ENCODE measurements around the gene LRR1. TPM values are rescaled to one million over a fixed set of nuclear protein-coding genes. Genes with fewer than 3 reads are reported as not detected.

The LRR1 gene
- total RNA-seq, 2 donors from 2014 or later, result 4.1 to 21.9 TPM

DNA sequence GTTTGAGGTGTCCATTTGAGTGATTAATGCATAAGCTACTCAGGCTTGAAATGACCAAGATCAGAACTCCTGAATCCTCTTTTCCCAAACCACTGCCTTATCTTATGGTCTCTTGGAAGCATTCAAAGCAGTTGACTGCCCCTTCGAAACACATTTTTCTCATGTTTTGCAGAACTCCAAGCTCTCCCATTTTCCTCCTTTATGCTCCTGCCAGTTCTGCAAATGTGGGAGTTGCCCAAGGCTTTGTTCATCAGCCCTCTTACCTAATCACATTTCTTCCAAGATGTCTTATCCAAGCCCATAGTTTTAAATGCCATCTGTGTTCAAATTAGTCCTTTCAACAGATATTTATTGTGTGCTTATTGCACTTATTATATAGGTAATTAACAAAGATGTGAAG is 38.1 kb downstream of the LRR1 start:
- Histone ChIP-seq H3K4me3 (no peak overlapping the region), H3K36me3 (peaks cover 3% of the 10 kb centered on the region), H3K27ac (no peak overlapping the region), H3K4me1 (ENCODE audit: control insufficient read depth in 1 of 2, low read depth in 2 of 2) (peaks cover 11 to 27% of the 10 kb centered on the region in 2 donors), H3K27me3 (replicated peaks; ENCODE audit: insufficient read depth) (no peaks in the 10 kb centered on the region), H3K9me3 (no peaks in the 10 kb centered on the region)
- DNase-seq (ENCODE audit: low spot score) (no peak), ATAC-seq (ENCODE audit: insufficient number of reproducible peaks, low FRiP score, low read depth) (no peak)
- TF ChIP-seq, protein P1, sequence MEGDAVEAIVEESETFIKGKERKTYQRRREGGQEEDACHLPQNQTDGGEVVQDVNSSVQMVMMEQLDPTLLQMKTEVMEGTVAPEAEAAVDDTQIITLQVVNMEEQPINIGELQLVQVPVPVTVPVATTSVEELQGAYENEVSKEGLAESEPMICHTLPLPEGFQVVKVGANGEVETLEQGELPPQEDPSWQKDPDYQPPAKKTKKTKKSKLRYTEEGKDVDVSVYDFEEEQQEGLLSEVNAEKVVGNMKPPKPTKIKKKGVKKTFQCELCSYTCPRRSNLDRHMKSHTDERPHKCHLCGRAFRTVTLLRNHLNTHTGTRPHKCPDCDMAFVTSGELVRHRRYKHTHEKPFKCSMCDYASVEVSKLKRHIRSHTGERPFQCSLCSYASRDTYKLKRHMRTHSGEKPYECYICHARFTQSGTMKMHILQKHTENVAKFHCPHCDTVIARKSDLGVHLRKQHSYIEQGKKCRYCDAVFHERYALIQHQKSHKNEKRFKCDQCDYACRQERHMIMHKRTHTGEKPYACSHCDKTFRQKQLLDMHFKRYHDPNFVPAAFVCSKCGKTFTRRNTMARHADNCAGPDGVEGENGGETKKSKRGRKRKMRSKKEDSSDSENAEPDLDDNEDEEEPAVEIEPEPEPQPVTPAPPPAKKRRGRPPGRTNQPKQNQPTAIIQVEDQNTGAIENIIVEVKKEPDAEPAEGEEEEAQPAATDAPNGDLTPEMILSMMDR (IDR thresholded peaks at IDR 0.05), result no peak

DNA sequence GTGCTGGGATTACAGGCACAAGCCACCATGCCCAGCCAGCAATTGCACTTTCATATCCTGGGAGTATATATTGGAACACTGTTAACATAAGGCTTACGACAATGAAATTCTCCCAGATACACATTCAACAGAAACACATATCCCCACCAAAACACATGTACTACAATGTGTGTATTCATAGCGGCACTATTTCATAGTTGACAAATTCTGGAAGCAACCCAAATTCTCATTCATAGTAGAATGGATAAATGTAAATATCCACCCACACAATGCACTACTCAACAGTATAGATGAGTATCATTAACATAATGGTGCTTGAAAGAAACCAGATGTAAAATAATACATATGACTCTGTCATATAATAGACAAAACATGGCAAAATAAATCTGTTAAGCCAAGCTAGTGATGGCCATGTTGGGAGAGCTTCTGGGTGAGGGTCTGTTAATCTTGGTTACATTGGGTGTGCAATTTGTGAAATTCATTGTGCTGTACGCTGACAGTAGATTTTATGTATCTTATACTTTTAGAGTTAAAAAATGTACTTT is 38.9 kb downstream of the LRR1 start:
- Histone ChIP-seq H3K4me1 (ENCODE audit: control insufficient read depth in 1 of 2, low read depth in 2 of 2) (peaks cover 6 to 23% of the 10 kb centered on the region in 2 donors), H3K27me3 (replicated peaks; ENCODE audit: insufficient read depth) (no peaks in the 10 kb centered on the region), H3K9me3 (no peaks in the 10 kb centered on the region), H3K36me3 (peaks cover 3% of the 10 kb centered on the region), H3K27ac (no peak overlapping the region), H3K4me3 (no peak overlapping the region)
- ATAC-seq (ENCODE audit: insufficient number of reproducible peaks, low FRiP score, low read depth) (no peak), DNase-seq (ENCODE audit: low spot score) (no peak)
- TF ChIP-seq, protein P1 (IDR thresholded peaks at IDR 0.05), result no peak

DNA sequence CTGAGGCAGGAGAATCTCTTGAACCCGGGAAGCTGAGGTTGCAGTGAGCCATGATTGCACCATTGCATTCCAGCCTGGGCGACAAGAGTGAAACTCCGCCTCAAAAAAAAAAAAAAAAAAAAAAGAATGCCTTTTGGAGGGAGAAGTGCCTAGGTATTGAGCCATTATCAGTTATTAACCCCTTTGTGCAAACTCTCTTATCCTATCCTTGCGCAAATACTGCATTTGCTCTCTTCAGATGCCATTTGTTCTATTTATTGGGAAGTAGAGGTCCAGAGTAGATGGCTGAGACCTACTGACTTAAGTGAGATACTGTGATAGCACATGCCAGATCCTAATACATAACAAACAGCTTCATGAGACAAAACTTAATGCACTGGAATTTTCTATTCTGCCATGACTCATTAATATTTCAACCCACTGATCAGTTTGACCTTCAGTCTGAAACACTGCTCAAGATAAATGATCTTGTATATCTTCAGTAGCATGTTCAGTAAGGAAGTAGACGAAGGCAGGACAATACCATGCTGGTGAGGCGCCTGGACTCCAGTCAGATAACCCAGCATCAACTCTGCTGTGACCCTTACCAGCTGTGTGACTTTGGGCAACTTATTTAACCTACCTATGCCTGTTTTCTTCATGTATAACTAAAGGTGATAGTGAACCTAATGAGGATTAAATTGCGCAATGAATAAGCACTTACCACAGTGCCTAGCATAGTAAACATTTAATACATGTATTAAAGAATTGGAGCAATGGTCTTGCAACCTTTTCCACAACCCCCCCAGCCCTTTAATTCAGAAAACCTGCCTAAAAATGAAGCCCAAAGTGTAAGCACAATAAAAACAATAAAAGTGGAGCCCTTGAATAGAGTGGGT is 42.0 kb downstream of the LRR1 start:
- Histone ChIP-seq H3K9me3 (no peaks in the 10 kb centered on the region), H3K27ac (no peak overlapping the region), H3K4me1 (ENCODE audit: control insufficient read depth in 1 of 2, low read depth in 2 of 2) (peaks cover 5 to 18% of the 10 kb centered on the region in 2 donors), H3K27me3 (replicated peaks; ENCODE audit: insufficient read depth) (no peaks in the 10 kb centered on the region), H3K36me3 (peaks cover 3% of the 10 kb centered on the region), H3K4me3 (no peak overlapping the region)
- ATAC-seq (ENCODE audit: insufficient number of reproducible peaks, low FRiP score, low read depth), result no peak
- DNase-seq (ENCODE audit: low spot score), result no peak
- TF ChIP-seq, protein P1 (IDR thresholded peaks at IDR 0.05), result no peak

DNA sequence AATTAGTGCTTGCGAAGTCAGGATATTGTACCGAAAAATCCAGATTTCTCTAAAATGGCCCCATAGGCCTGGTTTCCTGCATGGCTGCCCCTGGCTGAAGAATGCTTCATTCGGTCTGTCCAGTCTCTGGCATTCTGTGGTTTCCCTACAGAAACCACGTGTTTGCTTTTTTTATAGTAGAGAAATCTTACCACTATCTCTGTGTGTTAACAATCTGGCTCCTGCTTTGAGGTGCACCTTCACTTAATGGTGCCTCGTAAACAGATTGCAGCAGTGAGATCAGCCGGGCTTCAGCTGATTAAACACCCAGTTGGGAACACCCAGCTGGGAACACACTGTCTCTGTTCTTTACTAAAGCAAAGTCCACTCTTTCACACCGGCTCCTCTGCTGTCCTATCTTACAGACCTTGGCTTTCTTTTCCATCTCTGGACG is 43.0 kb downstream of the LRR1 start:
- H3K27me3 ChIP-seq (replicated peaks; ENCODE audit: insufficient read depth), result no peaks in the 10 kb centered on the region
- H3K4me3 ChIP-seq, result no peak overlapping the region
- no peaks in the 10 kb centered on the region for H3K9me3 ChIP-seq
- DNase-seq (ENCODE audit: low spot score) (no peak), ATAC-seq (ENCODE audit: insufficient number of reproducible peaks, low FRiP score, low read depth) (no peak)
- H3K4me1 ChIP-seq (ENCODE audit: control insufficient read depth in 1 of 2, low read depth in 2 of 2), result peaks cover 5 to 9% of the 10 kb centered on the region in 2 donors
- H3K27ac ChIP-seq, result no peak overlapping the region
- peaks cover 3% of the 10 kb centered on the region for H3K36me3 ChIP-seq
- TF ChIP-seq, protein P1 (IDR thresholded peaks at IDR 0.05), result no peak

DNA sequence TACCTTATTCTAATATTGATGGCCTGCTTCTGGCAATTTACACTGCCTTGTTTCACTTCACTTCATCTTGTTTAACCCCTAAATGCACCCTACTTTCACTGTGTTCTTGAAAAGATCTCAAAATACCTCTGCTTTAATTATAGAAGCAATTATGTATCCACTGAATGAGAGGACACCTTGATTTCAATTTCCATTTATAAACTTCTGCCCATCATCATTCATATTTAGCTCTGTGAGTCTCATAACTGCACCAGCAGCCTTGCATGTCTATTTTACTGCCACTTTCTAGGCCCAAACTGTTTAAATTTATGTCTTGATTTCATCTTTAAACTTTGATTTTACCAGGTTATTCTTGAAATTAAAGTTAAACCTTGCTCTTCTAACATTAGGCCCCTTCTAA is 43.4 kb downstream of the LRR1 start:
- ATAC-seq (ENCODE audit: insufficient number of reproducible peaks, low FRiP score, low read depth), result no peak
- TF ChIP-seq, protein P1 (IDR thresholded peaks at IDR 0.05), result no peak
- no peaks in the 10 kb centered on the region for H3K27me3 ChIP-seq (replicated peaks; ENCODE audit: insufficient read depth)
- H3K4me1 ChIP-seq (ENCODE audit: control insufficient read depth in 1 of 2, low read depth in 2 of 2), result peaks cover 5 to 6% of the 10 kb centered on the region in 2 donors
- no peak overlapping the region for H3K4me3 ChIP-seq
- no peak for DNase-seq (ENCODE audit: low spot score)
- no peaks in the 10 kb centered on the region for H3K9me3 ChIP-seq
- H3K36me3 ChIP-seq, result peaks cover 3% of the 10 kb centered on the region
- no peak overlapping the region for H3K27ac ChIP-seq
